NCI-H446 (cell line): ENCODE results near the gene CD68.
A peak's percentile ranks its signal among the peaks of the same experiment; 100 is the strongest.

Experiments
- DNase-seq, 2 experiments: peaks; one replicate each; lab custom pipeline; 2025; lab: John Stamatoyannopoulos, UW

CD68 gene, protein sequence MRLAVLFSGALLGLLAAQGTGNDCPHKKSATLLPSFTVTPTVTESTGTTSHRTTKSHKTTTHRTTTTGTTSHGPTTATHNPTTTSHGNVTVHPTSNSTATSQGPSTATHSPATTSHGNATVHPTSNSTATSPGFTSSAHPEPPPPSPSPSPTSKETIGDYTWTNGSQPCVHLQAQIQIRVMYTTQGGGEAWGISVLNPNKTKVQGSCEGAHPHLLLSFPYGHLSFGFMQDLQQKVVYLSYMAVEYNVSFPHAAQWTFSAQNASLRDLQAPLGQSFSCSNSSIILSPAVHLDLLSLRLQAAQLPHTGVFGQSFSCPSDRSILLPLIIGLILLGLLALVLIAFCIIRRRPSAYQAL

DNA sequence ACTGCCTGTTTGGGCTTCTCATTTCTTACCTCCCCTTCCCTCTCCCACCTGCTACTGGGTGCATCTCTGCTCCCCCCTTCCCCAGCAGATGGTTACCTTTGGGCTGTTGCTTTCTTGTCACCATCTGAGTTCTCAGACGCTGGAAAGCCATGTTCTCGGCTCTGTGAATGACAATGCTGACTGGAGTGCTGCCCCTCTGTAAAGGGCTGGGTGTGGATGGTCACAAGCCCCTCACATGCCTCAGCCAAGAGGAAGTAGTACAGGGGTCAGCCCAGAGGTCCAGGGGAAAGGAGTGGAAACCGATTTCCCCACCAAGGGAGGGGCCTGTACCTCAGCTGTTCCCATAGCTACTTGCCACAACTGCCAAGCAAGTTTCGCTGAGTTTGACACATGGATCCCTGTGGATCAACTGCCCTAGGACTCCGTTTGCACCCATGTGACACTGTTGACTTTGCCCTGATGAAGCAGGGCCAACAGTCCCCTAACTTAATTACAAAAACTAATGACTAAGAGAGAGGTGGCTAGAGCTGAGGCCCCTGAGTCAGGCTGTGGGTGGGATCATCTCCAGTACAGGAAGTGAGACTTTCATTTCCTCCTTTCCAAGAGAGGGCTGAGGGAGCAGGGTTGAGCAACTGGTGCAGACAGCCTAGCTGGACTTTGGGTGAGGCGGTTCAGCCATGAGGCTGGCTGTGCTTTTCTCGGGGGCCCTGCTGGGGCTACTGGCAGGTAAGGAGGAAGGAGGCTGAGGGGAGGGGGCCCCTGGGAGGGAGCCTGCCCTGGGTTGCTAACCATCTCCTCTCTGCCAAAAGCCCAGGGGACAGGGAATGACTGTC, at the start of gene CD68:
TSS of gene CD68 (plus strand) at position 638 of the 833 bp plus-strand sequence. CDS start at position 678, 40 bp downstream.
- peak in 1 of 2 experiments; percentile 39 for DNase-seq

DNA sequence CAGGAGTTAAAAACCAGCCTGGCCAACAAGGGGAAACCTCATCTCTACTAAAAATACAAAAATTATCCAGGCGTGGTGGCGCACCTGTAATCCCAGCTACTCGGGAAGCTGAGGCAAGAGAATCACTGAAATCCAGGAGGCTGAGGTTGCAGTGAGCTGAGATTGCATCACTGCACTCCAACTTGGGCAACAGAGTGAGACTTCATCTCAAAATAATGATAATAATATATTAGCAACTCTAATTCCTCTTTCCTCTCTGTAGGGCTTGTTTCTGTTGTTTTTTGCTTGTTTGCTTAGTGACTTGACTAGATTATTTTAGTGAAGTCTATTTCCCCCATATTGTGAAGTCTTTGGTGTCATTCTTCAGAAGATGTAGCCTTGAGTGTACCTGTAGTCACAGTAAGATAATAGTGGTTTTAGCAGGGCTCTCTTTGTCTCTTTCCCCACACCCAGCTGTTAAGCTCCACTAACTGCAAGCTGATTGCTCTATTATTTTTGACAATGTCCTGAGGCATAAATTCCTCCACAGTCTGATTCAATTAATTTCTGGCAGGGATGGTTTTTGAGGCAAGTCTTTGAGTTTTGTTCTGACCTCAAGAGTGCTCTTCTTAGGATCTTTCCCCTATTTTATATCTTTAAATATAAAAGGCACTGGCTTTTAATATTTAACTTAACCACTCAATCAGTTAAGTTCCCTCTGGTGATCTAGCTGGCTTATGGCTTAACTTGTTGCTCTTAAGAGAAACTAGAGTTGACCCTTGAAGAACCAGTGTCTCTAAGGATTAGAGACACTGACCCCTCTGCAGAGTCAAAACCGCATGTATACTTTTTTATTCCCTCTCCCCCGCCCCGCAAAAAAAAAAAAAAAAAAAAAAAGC, 49.2 kb upstream of the CD68 start:
- no peak for DNase-seq

DNA sequence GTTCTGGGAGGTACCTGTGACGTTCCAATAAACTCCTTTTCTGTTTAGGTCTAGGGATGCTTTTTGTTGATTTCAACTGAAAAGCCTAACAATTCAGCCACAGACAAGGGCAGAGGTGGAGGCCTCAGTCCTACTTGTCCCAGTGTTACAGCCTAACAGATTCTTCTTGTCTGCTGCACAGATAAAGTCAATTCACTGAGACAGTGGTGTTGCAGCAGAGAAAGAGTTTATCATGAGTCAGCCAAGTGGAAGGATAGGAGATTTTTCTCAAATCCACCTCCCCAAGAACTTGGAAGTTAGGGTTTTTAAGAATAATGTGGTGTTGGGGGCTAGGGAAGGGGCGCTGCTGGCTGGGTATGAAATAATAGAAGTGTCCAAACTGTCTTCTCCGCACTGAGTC, 41.4 kb upstream of the CD68 start:
- DNase-seq: no peak

DNA sequence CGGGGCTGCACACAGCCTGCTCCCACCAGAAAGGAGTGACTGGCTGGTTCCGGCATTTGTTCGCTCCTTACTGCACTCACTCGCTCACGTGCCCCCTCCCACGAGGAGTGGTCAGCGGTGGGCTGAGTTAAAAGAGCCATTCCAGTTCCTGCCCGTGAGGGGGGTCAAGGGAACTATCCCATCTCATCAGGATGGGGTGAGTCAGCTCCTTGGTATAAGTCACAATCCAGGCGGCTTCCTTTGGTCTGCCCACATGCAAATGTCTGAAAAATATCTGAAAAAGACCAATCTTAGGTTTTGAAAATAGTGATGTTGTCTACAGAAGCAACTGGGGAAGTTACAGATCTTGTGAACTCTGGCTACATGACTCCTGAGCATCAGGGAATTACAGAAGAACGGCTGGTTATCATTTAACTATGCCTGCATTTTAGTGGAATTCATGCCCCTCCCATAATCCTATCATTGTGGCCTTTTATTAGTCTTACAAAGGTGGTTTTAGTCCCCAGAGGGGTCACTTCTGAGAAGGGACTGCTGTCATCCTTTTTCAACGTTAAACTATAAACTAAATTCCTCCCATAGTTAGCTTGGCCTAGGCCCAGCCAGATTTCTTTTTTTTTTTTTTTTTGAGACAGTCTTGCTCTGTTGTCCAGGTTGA, 40.4 kb upstream of the CD68 start:
- DNase-seq: no peak

DNA sequence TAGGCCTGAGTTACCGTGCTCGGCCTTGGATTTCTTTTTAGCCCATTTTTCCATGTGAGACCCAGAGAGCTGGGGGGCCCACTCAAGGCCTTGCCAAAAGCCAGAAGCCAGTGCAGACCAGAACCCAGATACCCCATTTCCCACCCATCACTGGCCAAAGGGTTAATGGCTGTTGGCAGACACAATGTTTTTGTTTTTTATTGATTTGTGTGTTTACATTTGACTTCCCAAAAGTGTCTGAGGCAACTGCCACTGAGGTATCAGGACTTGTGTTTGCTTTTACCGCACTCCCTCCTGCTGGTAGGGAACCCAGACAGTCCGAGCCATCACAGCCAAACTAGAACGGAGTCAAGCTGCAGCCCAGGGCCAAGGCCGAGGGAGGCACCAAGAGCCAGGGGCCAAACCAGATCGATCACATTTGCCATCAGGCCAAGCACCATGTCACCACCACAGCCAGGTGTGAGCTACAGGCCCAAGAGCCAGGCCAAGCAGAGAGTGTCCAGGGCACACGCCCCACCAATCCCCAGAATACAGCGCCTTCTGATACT, 38.3 kb upstream of the CD68 start:
- DNase-seq: no peak

DNA sequence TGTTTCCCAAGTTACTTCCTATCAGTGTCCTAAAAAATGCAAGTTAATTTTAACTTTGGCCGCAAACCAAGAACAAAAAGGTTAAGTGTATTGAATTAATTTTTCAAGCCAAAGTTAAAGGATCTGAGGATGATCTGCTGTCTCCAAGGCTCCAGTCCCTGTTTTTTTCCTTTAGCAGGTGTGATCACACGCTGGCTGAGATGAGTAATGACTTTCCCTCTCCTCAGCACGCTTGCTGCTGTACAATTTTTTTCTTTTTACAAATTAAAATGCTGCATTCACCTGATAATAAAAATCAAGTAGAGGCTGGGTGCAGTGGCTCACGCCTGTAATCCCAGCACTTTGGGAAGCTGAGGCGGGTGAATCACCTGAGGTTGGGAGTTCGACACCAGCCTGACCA, 34.5 kb upstream of the CD68 start:
- no peak for DNase-seq

DNA sequence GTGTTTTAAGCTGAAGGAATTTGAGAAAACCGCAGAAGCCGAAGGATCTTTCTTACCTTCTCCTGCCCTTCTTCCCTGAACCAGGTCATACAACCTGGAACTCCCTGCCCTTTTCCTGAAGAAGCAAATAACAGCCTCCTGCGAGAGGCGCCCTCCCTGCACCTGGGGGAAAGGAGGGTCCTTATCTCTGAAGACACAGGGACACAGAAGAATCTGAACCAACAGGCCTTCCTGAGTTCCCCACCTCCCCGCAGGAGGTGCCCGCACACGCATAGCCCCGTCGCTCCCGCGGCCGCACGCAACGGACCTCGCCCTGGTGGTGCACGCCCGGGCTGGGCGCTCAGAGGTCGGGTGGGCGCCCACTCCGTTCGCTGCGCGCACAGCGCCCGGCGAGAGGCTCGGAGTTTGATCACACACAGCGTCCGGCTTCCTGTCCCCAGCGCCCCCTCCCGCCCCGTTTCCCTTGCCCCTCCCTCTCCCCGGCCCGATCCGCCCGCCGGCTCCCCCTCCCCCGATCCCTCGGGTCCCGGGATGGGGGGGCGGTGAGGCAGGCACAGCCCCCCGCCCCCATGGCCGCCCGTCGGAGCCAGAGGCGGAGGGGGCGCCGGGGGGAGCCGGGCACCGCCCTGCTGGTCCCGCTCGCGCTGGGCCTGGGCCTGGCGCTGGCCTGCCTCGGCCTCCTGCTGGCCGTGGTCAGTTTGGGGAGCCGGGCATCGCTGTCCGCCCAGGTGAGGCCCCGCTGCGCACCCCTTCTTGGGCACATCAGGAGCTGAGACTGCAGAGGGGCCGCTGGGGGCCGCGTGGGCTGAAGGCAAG, 30.6 kb upstream of the CD68 start, which contains the start of gene TNFSF12:
TSS of gene TNFSF12 (plus strand) at position 474 of the 816 bp plus-strand sequence. CDS start at position 570, 96 bp downstream.
- DNase-seq: no peak

DNA sequence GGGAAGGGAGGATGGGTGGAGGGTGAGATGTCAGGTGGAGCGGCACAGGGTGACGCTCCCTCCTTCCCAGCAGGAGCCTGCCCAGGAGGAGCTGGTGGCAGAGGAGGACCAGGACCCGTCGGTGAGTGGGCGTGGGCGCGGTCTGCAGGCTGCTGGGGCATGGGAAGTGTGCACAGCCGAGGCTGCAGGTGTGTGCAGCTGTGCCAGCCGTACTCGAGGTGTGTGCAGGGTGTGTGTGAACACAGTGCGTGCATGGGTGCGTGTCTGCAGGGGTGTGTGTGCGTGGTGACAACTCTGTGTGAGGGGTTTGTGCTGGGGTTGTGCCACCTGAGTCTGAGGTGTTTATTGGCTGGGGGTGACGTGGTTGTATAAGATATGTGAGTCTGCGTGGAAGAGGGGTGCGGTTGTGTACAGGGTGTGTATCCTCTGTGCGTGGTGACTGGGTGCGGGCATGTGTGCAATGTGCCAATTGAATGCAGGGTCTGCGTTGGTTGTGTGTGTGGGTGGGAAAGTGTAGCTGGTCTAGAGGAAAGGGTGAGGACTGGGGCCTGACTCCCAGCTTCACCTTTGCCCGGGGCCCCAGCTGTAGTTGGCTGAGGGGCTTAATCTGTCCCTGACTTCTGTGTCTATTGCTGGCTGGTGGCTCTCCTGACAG, 29.9 kb upstream of the CD68 start:
- no peak for DNase-seq

DNA sequence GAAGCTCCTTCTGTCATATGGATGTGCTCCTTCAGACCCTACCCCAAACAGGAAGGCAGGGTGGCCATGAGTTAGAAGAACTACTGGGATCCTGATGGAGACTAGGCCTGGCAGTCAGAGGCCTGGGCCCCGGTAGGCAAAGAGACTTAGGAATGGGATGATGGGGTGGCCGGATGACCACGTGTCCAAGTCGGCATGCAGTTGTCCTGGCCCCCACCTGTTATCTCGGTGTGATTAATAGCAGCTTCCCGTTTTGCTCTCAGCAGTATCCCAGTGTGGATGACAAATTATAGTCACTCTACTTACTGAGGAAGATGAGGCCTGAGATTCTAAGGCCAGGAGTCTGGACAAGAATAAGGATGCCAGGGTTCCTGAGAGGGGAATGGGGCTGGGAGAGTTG, 29.1 kb upstream of the CD68 start:
- no peak for DNase-seq

DNA sequence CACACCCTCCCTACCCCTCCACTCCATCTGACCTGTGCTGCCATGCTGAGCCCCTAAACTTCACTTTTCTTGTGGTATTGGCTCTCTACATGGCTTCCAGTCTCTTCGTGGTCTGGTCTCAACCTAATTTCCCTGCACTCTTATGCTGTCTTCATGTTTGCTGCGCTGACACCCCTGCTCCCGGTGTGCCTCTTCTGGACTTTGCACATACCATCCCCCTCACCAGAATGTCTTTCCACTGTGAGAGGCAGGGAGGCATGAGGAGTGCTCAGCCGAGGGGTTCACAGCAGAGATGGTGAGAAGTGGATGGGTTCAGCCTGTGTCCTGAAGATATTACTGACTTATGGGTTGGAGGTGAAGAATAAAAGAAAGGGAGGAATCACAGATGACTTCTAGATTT, 28.0 kb upstream of the CD68 start:
- DNase-seq: no peak

DNA sequence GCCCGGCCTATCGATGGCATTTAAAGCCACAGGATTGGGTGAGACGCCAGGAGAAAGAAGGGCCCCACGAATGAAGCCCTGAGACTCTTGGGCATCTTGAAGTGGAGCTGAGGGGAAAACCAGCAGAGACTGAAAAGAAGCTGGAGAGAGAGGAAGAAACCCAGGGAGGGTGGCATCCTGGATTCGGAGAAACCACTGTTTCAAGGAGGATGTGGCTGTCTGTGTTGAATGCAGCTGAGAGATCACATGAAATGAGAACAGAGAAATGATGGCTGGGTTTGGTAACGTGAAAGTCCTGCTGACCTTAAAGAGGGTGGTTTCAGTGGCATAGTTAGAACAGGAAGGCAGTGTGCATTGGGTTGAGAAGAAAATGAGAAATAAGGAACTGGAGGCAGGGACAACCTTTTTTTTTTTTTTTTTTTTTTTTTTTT, 26.8 kb upstream of the CD68 start:
- no peak for DNase-seq

DNA sequence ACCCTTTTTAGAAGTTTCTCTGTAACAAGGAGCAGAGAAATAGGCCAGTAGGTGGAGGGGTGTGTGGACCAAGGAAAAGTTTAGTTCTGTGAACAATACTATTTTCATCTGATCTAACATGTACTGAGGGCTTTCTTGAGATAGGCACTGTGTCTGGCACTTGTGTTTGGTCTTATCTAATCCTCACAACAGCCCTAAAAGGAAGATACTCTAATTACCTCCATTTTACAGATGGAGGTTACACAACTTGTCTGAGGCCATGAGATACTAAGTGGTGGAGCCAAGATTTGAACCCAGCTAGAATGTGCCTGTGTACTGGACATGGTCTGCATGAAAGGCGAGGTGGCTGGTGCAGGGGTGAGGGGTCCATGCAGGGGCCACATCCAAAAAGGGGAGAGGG, 26.1 kb upstream of the CD68 start:
- no peak for DNase-seq

DNA sequence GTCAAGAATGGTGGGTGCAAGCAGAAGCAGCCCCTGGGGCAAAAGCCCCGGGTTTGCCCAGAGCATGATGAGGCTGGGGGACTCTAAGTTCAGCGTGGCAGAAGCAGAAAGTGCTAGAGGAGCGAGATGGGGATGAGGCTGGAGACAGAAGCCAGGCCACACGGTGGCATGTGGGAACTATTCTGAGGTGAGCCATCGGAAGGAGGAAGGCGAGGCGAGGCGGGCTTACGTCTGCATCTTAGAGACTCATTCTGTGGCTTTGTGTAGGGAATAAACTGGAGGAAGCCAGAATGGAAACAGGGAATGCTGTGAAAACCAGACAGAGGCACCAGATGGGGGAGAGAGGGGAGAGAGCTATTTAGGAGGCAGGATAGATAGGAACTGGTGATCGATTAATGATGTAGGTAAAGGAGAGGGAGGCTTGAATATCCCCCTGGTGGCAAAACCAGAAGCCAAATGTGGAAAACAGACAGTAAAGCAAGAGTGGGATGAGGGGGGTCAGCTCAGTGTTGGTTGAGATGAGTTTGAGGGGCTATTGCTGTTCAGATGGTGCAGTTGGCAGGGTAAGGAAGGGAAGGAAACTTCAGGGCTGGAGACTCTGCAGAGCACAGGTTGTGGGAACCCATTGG, 24.0 kb upstream of the CD68 start:
- DNase-seq: no peak

DNA sequence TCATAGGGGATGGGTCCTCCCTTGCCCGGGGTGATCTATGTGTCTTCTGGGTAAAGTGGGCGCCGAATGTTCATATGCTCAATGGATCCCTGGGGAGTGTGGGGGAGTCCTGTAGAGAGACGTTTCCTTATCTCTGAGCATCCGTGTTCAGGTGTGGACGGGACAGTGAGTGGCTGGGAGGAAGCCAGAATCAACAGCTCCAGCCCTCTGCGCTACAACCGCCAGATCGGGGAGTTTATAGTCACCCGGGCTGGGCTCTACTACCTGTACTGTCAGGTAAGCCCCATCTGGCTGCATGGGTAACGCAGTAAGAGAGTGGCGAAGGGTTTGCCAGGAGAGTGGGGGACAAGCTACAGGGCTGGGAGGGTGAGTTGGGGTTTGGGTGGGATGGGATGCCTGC, 22.8 kb upstream of the CD68 start:
- DNase-seq: no peak

DNA sequence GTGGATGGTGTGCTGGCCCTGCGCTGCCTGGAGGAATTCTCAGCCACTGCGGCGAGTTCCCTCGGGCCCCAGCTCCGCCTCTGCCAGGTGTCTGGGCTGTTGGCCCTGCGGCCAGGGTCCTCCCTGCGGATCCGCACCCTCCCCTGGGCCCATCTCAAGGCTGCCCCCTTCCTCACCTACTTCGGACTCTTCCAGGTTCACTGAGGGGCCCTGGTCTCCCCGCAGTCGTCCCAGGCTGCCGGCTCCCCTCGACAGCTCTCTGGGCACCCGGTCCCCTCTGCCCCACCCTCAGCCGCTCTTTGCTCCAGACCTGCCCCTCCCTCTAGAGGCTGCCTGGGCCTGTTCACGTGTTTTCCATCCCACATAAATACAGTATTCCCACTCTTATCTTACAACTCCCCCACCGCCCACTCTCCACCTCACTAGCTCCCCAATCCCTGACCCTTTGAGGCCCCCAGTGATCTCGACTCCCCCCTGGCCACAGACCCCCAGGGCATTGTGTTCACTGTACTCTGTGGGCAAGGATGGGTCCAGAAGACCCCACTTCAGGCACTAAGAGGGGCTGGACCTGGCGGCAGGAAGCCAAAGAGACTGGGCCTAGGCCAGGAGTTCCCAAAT, 22.2 kb upstream of the CD68 start:
- DNase-seq: no peak

DNA sequence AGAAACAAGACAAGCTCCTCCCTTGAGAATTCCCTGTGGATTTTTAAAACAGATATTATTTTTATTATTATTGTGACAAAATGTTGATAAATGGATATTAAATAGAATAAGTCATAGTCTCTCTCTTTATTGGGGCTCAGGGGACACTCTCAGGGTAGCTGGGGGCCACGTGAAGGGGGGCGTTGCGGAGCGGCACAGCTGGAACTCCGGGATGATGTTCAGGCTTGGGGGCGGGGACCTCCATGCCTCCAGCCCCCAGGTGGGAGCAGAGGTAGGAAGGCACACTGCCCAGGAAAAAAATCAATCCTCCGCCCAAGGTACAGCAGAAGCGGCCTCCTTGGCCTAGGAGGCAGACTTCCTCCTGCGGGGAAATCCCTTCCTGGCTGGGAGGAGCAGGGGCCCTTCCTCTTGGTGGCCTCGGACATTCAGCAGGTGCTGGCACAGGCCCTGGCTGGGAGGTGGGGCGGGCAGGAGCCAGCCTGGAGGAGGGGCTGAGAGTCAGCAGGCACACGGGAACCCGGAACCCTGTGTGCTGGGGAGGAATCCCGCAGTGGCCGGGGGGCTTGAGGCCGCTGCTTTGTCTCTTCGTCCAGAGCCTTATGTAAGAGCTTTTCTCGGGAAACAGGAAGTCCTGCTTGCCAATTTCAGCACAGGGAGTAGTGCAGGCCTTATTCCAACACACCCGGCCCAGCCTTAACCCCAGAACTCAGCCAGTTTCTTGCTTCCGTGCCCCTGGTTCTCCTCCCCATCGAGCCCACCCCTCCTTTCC, 21.5 kb upstream of the CD68 start:
- DNase-seq: peak in 1 of 2 experiments; percentile 19

DNA sequence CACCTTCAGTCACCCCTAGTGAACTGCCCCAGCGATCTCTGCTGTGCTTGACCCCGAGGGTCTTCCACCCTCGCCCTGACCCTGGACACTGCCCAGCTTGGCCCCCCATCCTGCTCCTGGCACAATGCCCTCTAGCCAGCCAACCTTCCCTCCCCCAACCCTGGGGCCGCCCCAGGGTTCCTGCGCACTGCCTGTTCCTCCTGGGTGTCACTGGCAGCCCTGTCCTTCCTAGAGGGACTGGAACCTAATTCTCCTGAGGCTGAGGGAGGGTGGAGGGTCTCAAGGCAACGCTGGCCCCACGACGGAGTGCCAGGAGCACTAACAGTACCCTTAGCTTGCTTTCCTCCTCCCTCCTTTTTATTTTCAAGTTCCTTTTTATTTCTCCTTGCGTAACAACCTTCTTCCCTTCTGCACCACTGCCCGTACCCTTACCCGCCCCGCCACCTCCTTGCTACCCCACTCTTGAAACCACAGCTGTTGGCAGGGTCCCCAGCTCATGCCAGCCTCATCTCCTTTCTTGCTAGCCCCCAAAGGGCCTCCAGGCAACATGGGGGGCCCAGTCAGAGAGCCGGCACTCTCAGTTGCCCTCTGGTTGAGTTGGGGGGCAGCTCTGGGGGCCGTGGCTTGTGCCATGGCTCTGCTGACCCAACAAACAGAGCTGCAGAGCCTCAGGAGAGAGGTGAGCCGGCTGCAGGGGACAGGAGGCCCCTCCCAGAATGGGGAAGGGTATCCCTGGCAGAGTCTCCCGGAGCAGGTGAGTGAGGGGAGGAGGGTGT, 20.7 kb upstream of the CD68 start, which contains the start of gene TNFSF13:
TSS of gene TNFSF13 (plus strand) at position 207 of the 776 bp plus-strand sequence. CDS start at position 497, 290 bp downstream.
- DNase-seq: no peak
